Activated T-helper 1 cell treated with anti-CD3 and anti-CD28 coated beads, Interleukin-12 subunit alpha, Interleukin-12 subunit beta, Interleukin-2, Interleukin-4 antibody, amounts not matched to agents 30 ng/mL and 10 ng/mL and 1 ng/mL, durations not matched to agents 14 hours and 24 hours and 36 hours (primary cell): ENCODE measurements around the gene DNAJA2. TPM values are rescaled to one million over a fixed set of nuclear protein-coding genes. Genes with fewer than 3 reads are reported as not detected.
A peak's percentile ranks its signal among the peaks of the same experiment; 100 is the strongest.

Experiments
- DNase-seq: peaks from one replicate; pipeline ENCODE4 v3.0.0; 2021; ENCODE audit warnings: low spot score
- H3K27ac Mint-ChIP-seq: one replicate; pipeline ENCODE4 v1.8.0; 2021; ENCODE audit warnings: mild to moderate bottlenecking, mixed read lengths
- H3K27me3 Mint-ChIP-seq: one replicate; pipeline ENCODE4 v1.8.0; 2022; ENCODE audit warnings: mild to moderate bottlenecking, moderate library complexity, mixed read lengths; ENCODE audit not compliant: insufficient read depth
- H3K36me3 Mint-ChIP-seq: one replicate; pipeline ENCODE4 v1.8.0; 2021; ENCODE audit warnings: low read depth, mixed read lengths
- H3K4me1 Mint-ChIP-seq: one replicate; pipeline ENCODE4 v1.8.0; 2021; ENCODE audit warnings: low read depth, mixed read lengths
- H3K4me3 Mint-ChIP-seq: one replicate; pipeline ENCODE4 v1.8.0; 2021; ENCODE audit warnings: mild to moderate bottlenecking, moderate library complexity, mixed read lengths
- H3K9me3 Mint-ChIP-seq: one replicate; pipeline ENCODE4 v1.8.0; 2021; ENCODE audit warnings: mixed read lengths
- intact Hi-C: fragments of 100-400 bp; cut with micrococcal nuclease; formaldehyde crosslinking; loops from one replicate; pipeline ENCODE4 v1.15.1; 2024
- total RNA-seq: library from RNA; stranded (reverse); gene quantifications from 2 replicates; pipeline ENCODE4 v1.2.3, GENCODE V29; 2022

DNAJA2 gene
- total RNA-seq, 1 donor from 2014 or later, result 83.6 TPM

- no peaks in the 10 kb centered on the region for H3K9me3 Mint-ChIP-seq
- intact Hi-C loops, result no loop called here
- H3K4me3 Mint-ChIP-seq, result no peak overlapping the region
- H3K27me3 Mint-ChIP-seq, result no peaks in the 10 kb centered on the region
- no peak overlapping the region for H3K27ac Mint-ChIP-seq
- H3K36me3 Mint-ChIP-seq, result no peaks in the 10 kb centered on the region
- DNase-seq, result no peak
- H3K4me1 Mint-ChIP-seq, result peaks cover 9% of the 10 kb centered on the region
Measured at GRCh38 chr16:46996952-46997458, 23.5 kb upstream of the DNAJA2 start.

- Mint-ChIP-seq H3K9me3 (peaks cover 3% of the 10 kb centered on the region), H3K27ac (no peak overlapping the region), H3K27me3 (no peaks in the 10 kb centered on the region), H3K4me3 (no peak overlapping the region), H3K36me3 (no peaks in the 10 kb centered on the region), H3K4me1 (peaks cover 9% of the 10 kb centered on the region)
- DNase-seq, result no peak
- intact Hi-C loops, result no loop called here
Measured at GRCh38 chr16:46996391-46996790, 22.9 kb upstream of the DNAJA2 start.

GRCh38 chr16:46991729-46992704, 18.5 kb upstream of the DNAJA2 start:
- no peak for DNase-seq
- H3K36me3 Mint-ChIP-seq, result no peaks in the 10 kb centered on the region

GRCh38 chr16:46986896-46987295, 13.4 kb upstream of the DNAJA2 start:
- Mint-ChIP-seq H3K36me3 (no peaks in the 10 kb centered on the region), H3K4me1 (no peaks in the 10 kb centered on the region), H3K27me3 (no peaks in the 10 kb centered on the region), H3K4me3 (no peak overlapping the region), H3K27ac (no peak overlapping the region), H3K9me3 (peaks cover 4% of the 10 kb centered on the region)
- no peak for DNase-seq
- intact Hi-C loops, result no loop called here

More at GRCh38 chr16:46991729-46992704, 18.5 kb upstream of the DNAJA2 start:
- H3K4me1 Mint-ChIP-seq, result peaks cover 9% of the 10 kb centered on the region
- H3K9me3 Mint-ChIP-seq, result peaks cover 4% of the 10 kb centered on the region
- intact Hi-C loops, result no loop called here
- no peak overlapping the region for H3K27ac Mint-ChIP-seq
- no peaks in the 10 kb centered on the region for H3K27me3 Mint-ChIP-seq
- no peak overlapping the region for H3K4me3 Mint-ChIP-seq

GRCh38 chr16:46986438-46986837, 13.0 kb upstream of the DNAJA2 start:
- no peak overlapping the region for H3K4me3 Mint-ChIP-seq
- no peak overlapping the region for H3K27ac Mint-ChIP-seq
- no peaks in the 10 kb centered on the region for H3K36me3 Mint-ChIP-seq
- H3K4me1 Mint-ChIP-seq, result no peaks in the 10 kb centered on the region
- H3K27me3 Mint-ChIP-seq, result no peaks in the 10 kb centered on the region
- H3K9me3 Mint-ChIP-seq, result peaks cover 1% of the 10 kb centered on the region
- no peak for DNase-seq
- intact Hi-C loops, result no loop called here

- no peaks in the 10 kb centered on the region for H3K36me3 Mint-ChIP-seq
Measured at GRCh38 chr16:46982335-46982734, 8.9 kb upstream of the DNAJA2 start.

GRCh38 chr16:46980926-46981325, 7.5 kb upstream of the DNAJA2 start:
- Mint-ChIP-seq H3K4me1 (peaks cover 12% of the 10 kb centered on the region), H3K27ac (no peak overlapping the region), H3K27me3 (no peaks in the 10 kb centered on the region), H3K9me3 (no peaks in the 10 kb centered on the region), H3K4me3 (no peak overlapping the region), H3K36me3 (no peaks in the 10 kb centered on the region)
- DNase-seq, result no peak
- intact Hi-C loops, result no loop called here

More at GRCh38 chr16:46982335-46982734, 8.9 kb upstream of the DNAJA2 start:
- Mint-ChIP-seq H3K27me3 (no peaks in the 10 kb centered on the region), H3K9me3 (no peaks in the 10 kb centered on the region), H3K4me1 (no peaks in the 10 kb centered on the region), H3K27ac (no peak overlapping the region), H3K4me3 (no peak overlapping the region)
- intact Hi-C loops, result no loop called here
- no peak for DNase-seq

GRCh38 chr16:46976550-46976949, 3.1 kb upstream of the DNAJA2 start:
- Mint-ChIP-seq H3K27me3 (no peaks in the 10 kb centered on the region), H3K27ac (peak overlapping the region; percentile 89), H3K4me3 (no peak overlapping the region), H3K4me1 (peaks cover 31% of the 10 kb centered on the region), H3K9me3 (no peaks in the 10 kb centered on the region), H3K36me3 (peaks cover 11% of the 10 kb centered on the region)
- no peak for DNase-seq
- intact Hi-C loops, result loop anchor here (1.0 to 10.0 kb wide), 3 partner anchors 167 to 1408 kb away; partner anchors contain the start of genes NETO2 and SIAH1

- peaks cover 37% of the 10 kb centered on the region for H3K4me1 Mint-ChIP-seq
- no peaks in the 10 kb centered on the region for H3K9me3 Mint-ChIP-seq
- peak overlapping the region; percentile 69 for H3K4me3 Mint-ChIP-seq
- no peaks in the 10 kb centered on the region for H3K27me3 Mint-ChIP-seq
- no peak for DNase-seq
- peaks cover 15% of the 10 kb centered on the region for H3K36me3 Mint-ChIP-seq
- H3K27ac Mint-ChIP-seq, result peak overlapping the region; percentile 89
- intact Hi-C loops, result loop anchor here (1.0 to 10.0 kb wide), 3 partner anchors 167 to 1409 kb away; partner anchors contain the start of genes NETO2 and SIAH1
Measured at GRCh38 chr16:46975908-46976470, 2.5 kb upstream of the DNAJA2 start.

- Mint-ChIP-seq H3K4me1 (peaks cover 38% of the 10 kb centered on the region), H3K36me3 (peaks cover 20% of the 10 kb centered on the region), H3K4me3 (peak overlapping the region; percentile 48), H3K27me3 (no peaks in the 10 kb centered on the region), H3K9me3 (no peaks in the 10 kb centered on the region), H3K27ac (peak overlapping the region; percentile 62)
- intact Hi-C loops, result loop anchor here (10.0 kb wide), 2 partner anchors 600 to 1410 kb away; partner anchors contain the start of gene SIAH1
- no peak for DNase-seq
Measured at GRCh38 chr16:46975165-46975564, 1.7 kb upstream of the DNAJA2 start.

- Mint-ChIP-seq H3K27me3 (no peaks in the 10 kb centered on the region), H3K4me1 (peaks cover 40% of the 10 kb centered on the region), H3K27ac (peak overlapping the region; percentile 95), H3K4me3 (peak overlapping the region; percentile 89), H3K36me3 (peaks cover 24% of the 10 kb centered on the region), H3K9me3 (no peaks in the 10 kb centered on the region)
- intact Hi-C loops, result loop anchor here (1.0 to 10.0 kb wide), 6 partner anchors 63 to 1638 kb away; partner anchors contain the start of genes LONP2, N4BP1, SHCBP1 and SIAH1
- peak; percentile 14 for DNase-seq
Measured at GRCh38 chr16:46974352-46974751, 878 bp upstream of the DNAJA2 start.

GRCh38 chr16:46973996-46974324, 486 bp upstream of the DNAJA2 start:
- H3K9me3 Mint-ChIP-seq, result no peaks in the 10 kb centered on the region
- no peaks in the 10 kb centered on the region for H3K27me3 Mint-ChIP-seq
- H3K4me1 Mint-ChIP-seq, result peaks cover 44% of the 10 kb centered on the region
- no peak for DNase-seq
- H3K36me3 Mint-ChIP-seq, result peaks cover 26% of the 10 kb centered on the region
- intact Hi-C loops, result loop anchor here (1.0 to 10.0 kb wide), 14 partner anchors 25 to 1638 kb away; partner anchors contain the start of genes GPT2, ITFG1, LONP2 and N4BP1
- H3K27ac Mint-ChIP-seq, result peak overlapping the region; percentile 95
- H3K4me3 Mint-ChIP-seq, result peak overlapping the region; percentile 89
